ENCODE data around the gene DVL3. TPM values are rescaled to one million over a fixed set of nuclear protein-coding genes. Genes with fewer than 3 reads are reported as not detected.
A peak's percentile ranks its signal among the peaks of the same experiment; 100 is the strongest.
"Not testable (repeated sequence)": the region's sequence is repeated elsewhere in the genome, so short reads cannot be mapped to it uniquely, and the experiment has no call there.

DVL3 gene
- 10 to 100 TPM; 20.5 to 86.3 (median 57.4) TPM for total RNA-seq

DNA sequence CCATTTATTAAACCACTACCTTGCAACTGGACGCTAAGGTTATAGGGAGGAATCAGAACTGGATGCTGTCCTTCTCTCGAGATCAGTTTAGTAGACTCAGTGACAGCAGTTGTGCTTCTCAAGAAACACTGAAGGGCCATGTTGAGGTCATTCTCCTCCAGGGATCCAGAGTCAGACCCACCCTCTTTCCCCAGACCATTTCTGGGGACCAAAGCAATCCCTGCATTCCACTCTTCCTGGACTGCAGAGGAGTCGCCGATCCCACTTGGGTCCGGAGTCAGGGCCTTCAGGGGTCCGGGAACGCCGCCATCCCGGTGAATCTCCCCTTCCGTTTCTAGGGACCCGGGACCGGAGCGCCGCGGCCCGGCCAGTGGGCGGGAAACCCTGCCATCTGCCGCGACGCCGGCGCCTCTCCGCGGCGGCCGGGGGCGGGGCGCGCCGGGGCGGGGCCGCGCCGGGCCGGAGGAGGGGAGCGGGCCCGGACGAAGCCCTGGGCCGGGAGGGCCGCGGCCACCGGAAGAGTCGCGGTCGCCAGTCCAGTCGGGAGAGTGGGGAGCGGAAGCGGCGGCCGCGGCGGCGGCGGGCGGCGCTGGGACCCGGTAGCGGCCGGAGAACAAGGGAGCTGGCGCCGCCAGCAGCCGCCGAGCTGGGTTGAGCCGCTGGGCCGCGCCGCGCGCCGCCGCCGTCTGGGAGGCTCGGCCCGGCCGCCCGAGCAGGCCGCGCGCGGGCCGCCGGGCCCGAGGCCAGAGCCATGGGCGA, at the start of gene DVL3:
Gene DVL3, plus strand, starts transcription at position 493 of the 759 bp plus-strand sequence. Its CDS starts 259 bp downstream, at position 752.
- TF ChIP-seq, protein P1, sequence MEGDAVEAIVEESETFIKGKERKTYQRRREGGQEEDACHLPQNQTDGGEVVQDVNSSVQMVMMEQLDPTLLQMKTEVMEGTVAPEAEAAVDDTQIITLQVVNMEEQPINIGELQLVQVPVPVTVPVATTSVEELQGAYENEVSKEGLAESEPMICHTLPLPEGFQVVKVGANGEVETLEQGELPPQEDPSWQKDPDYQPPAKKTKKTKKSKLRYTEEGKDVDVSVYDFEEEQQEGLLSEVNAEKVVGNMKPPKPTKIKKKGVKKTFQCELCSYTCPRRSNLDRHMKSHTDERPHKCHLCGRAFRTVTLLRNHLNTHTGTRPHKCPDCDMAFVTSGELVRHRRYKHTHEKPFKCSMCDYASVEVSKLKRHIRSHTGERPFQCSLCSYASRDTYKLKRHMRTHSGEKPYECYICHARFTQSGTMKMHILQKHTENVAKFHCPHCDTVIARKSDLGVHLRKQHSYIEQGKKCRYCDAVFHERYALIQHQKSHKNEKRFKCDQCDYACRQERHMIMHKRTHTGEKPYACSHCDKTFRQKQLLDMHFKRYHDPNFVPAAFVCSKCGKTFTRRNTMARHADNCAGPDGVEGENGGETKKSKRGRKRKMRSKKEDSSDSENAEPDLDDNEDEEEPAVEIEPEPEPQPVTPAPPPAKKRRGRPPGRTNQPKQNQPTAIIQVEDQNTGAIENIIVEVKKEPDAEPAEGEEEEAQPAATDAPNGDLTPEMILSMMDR (IDR thresholded peaks at IDR 0.05) = peak in 1 of 4 experiments; percentile 7
- TF ChIP-seq POLR2A (IDR thresholded peaks at IDR 0.05) = peak; percentile 49 to 58
- no peaks in the 10 kb centered on the region for H3K36me3 ChIP-seq
- peak within 1 kb of the TSS; percentile 75 to 97 for H3K4me3 ChIP-seq
- H3K4me1 ChIP-seq = peaks cover 4 to 17% of the 10 kb centered on the region in 2 donors
- DNase-seq = peak; percentile 57 to 73
- H3K27ac ChIP-seq = peak within 1 kb of the TSS; percentile 90 to 95
- H3K9me3 ChIP-seq = no peaks in the 10 kb centered on the region
- no peaks in the 10 kb centered on the region for H3K27me3 ChIP-seq
- intact Hi-C loops (cut with DNase I; ENCODE audit: low total_unique reads) = no loop called here

DNA sequence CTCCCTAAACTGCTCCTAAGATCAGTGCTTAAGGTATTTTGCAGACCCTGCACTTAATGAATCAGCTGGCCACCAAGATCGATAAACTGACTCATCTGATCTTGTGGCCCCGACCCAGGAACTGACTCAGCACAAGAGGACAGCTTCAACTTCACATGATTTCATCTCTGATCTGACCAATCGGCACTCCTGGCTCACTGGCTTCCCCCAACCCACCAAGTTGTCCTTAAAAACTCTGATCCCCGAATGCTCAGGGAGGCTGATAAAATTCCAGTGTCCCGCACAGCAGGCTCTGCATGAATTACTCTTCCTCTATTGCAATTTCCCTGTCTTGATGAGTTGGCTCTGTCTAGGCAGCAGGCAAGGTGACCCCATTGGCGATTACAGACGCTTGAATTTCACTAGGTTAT, 44.9 kb upstream of the DVL3 start:
- no peak overlapping the region for H3K27ac ChIP-seq
- no peak overlapping the region for H3K4me3 ChIP-seq
- no peaks in the 10 kb centered on the region for H3K36me3 ChIP-seq
- no peaks in the 10 kb centered on the region for H3K9me3 ChIP-seq
- no peaks in the 10 kb centered on the region for H3K27me3 ChIP-seq
- no peak for DNase-seq
- H3K4me1 ChIP-seq = no peaks in the 10 kb centered on the region
- intact Hi-C loops (cut with DNase I; ENCODE audit: low total_unique reads) = no loop called here
- TF ChIP-seq, protein P1 (IDR thresholded peaks at IDR 0.05) = no peak
- no peak for TF ChIP-seq POLR2A (IDR thresholded peaks at IDR 0.05)

DNA sequence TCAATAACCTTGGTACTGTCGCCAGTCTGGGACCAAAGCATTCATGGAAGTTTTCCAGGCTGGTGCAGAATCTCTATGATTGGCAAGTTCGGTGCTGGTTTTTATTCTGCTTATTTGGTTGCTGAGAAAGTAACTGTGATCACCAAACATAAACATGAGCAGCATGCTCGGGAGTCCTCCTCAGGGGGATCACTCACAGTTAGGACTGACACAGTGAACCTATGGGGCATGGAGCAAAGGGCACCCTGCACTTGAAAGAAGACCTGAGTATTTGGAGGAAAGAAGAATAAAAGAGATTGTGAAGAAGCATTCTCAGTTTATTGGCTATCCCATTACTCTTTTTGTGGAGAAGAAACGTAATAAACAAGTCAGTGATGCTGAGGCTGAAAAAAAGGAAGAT, 39.2 kb upstream of the DVL3 start:
- H3K4me1 ChIP-seq = no peaks in the 10 kb centered on the region
- no peak for DNase-seq
- no peaks in the 10 kb centered on the region for H3K9me3 ChIP-seq
- TF ChIP-seq, protein P1 (IDR thresholded peaks at IDR 0.05) = no peak
- TF ChIP-seq POLR2A (IDR thresholded peaks at IDR 0.05) = no peak
- no peak overlapping the region for H3K27ac ChIP-seq
- intact Hi-C loops (cut with DNase I; ENCODE audit: low total_unique reads) = no loop called here
- no peaks in the 10 kb centered on the region for H3K36me3 ChIP-seq
- no peak overlapping the region for H3K4me3 ChIP-seq
- no peaks in the 10 kb centered on the region for H3K27me3 ChIP-seq

DNA sequence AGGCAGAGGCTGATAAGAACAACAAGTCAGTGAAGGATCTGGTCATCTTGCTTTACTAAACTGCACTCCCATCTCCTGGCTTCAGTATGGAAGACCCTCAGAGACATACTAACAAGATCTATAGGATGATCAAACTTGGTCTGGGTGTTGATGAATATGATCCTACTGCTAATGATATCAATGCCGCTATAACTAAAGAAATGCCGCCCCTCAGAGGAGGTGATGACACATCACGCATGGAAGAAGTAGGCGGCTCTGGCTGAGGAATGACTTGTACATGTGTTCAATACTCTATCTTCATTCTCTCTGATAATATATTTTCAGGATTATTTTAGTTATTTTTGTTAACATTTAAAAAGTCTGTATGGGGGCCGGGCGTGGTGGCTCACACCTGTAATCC, 37.5 kb upstream of the DVL3 start:
- Histone ChIP-seq H3K27ac (no peak overlapping the region), H3K9me3 (no peaks in the 10 kb centered on the region), H3K4me1 (no peaks in the 10 kb centered on the region), H3K36me3 (no peaks in the 10 kb centered on the region), H3K27me3 (no peaks in the 10 kb centered on the region), H3K4me3 (no peak overlapping the region)
- no peak for TF ChIP-seq POLR2A (IDR thresholded peaks at IDR 0.05)
- TF ChIP-seq, protein P1 (IDR thresholded peaks at IDR 0.05) = no peak
- intact Hi-C loops (cut with DNase I; ENCODE audit: low total_unique reads) = no loop called here
- DNase-seq = no peak

DNA sequence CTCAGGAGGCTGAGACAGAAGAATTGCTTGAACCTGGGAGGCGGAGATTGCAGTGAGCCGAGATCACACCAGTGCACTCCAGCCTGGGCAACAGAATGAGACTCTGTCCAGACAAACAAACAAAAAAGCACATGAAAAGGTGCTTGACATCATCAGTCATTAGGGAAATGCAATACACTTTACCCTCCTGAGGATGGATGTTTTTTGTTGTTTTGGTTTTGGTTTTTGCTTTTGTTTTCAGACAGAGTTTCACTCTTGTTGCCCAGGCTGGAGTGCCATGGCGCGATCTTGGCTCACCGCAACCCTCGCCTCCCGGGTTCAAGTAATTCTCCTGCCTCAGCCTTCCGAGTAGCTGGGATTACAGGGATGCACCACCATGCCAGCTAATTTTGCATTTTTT, 34.1 kb upstream of the DVL3 start:
- intact Hi-C loops (cut with DNase I; ENCODE audit: low total_unique reads); DNase-seq; H3K4me3 ChIP-seq; H3K27ac ChIP-seq; H3K36me3 ChIP-seq; H3K9me3 ChIP-seq; H3K4me1 ChIP-seq; H3K27me3 ChIP-seq: not testable (repeated sequence)
